Inflammatory macrophage (primary cell): ENCODE measurements around the gene ZNF507.
"Not testable (repeated sequence)": the region's sequence is repeated elsewhere in the genome, so short reads cannot be mapped to it uniquely, and the experiment has no call there.

Experiments used
- DNase-seq, 2 donors: peaks; one replicate each; pipeline ENCODE4 v3.0.0-alpha.2; 2020 to 2022

The ZNF507 gene

DNA sequence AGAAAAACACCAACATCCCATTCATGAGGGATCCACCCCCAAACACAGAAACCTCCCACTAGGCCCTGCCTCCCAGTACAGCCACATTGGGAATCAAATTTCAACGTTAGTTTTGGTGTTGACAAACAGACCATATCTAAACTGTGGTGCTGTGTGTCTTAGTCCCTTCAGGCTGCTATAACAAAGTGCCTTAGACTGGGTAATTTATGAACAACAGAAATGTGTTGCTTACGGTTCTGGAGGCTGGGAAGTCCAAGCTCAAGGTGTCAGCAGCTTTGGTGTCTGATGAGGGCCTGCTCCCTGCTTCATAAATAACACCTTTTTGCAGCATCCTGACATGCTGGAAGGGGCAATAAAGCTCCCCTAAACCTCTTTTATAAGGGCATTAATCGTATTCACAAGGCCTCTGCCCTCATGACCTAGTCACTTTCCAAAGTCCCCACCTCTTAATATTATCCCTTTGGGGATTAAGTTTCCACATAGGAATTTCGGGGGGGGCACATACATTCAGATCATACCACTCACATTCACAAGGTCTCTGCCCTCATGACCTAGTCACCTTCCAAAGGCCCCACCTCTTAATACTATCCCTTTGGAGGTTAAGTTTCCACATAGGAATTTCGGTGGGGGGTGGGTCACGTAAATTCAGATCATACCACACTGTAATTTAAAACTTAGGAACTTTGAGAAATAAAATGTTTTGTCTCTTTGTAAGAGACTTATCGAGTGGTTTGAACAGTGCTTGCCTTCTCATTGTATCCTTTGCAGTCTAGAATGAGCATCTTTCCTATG is 27.5 kb downstream of the ZNF507 start:
- DNase-seq: no peak

DNA sequence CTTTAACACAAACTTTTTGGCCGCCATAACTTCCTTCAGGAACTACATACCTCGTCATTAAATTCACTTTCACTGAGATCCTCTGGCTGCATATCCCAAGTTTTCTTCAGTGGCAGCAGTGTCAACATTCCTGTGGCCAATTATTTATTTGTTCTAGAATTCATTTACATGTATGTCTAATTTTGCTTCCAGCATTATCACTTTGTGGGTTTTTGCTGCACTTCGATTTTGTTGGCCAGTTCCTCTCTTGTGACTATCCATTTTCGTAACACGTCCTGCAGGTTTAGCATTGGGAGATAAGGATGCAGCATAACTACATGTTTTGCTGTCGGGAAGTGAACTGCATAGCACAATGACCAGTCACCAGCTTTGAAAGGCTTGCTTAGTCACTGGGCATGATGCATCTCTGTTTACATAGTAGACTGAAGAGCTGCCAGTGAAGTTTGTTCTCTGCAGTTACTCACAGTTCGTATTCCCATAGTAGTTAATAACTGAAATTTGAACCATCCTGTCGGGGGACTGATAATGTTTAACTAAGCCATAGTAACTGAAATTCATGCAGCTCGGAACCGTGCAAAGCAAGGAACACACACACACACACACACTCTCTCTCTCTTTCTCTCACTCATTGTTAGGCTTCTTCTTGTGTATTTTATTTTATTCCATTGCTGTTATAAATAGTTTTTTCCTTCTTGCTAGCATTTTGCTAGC is 28.3 kb downstream of the ZNF507 start:
- no peak for DNase-seq

DNA sequence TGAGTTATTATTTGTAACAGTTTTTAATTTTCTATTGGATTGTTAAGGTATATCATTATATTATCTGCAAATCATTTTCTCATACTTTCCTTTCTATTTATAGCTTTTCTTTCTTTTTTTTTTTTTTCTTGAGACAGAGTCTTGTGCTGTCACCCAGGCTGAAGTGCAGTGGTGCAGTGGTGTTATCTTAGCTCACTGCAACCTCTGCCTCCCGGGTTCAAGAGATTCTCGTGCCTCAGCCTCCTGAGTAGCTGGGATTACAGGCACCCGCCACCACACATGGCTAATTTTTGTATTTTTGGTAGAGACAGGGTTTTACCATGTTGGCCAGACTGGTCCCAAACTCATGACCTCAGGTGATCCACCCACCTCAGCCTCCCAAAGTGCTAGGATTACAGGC is 29.0 kb downstream of the ZNF507 start:
- DNase-seq: not testable (repeated sequence)

DNA sequence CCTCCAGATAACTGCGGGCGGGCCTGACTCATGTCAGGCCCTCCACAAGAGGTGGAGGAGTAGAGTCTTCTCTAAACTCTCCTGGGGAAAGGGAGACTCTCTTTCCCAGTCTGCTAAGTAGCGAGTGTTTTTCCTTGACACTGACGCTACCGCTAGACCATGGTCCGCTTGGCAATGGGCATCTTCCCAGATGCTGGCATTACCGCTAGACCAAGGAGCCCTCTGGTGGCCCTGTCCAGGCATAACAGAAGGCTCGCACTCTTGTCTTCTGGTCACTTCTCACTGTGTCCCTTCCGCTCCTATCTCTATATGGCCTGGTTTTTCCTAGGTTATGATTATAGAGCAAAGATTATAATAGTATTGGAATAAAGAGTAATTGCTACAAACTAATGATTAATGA is 31.7 kb downstream of the ZNF507 start:
- not testable (repeated sequence) for DNase-seq

DNA sequence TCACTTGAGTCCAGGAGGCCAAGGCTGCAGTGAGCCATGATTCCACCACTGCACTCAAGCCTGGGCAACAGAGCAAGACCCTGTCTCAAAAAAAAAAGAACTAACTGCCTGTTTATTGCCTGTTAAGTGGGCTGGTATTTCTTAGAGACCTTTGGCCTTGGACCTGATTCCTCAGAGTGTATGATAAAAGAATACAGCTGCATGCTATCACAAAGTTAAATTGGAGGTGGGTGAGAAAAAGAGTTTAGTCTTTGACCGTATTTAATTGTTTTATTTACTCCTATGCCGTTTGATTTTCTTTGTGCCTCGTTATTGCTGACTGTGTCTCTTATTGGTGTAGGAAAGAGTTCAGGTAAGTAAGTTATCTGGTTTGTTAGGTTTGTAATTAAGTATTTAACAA is 34.9 kb downstream of the ZNF507 start:
- DNase-seq: no peak

DNA sequence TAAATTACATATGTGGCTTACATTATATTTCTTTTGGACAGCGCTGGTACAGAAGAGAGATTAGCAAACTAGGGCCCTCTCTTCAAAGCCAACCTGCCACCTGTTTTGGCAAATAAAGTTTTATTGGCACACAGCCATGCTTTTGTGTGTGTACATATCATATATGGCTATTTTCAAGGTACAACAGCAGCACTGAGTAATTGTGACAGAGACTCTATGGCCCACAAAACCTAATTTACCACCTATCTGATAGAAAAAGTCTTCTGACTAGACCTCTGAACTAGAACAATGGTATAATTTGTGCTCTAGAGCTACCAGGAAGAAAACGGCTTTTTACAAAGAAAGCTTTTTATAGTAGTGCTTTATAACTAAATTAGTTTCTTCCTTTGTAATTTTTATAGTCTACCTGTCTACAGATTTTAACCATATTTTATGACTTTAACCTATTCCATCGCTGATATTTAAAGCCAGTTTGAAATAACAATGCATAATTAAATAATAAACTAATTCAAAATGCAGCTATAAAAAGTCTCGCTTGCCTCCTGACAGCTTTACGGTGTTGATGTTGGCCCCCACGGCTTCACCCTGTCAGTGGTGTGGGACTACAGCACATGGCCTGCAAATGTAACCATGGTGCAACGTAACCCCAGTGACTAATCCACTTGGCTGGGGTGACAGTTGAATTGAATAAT is 42.4 kb downstream of the ZNF507 start:
- no peak for DNase-seq

DNA sequence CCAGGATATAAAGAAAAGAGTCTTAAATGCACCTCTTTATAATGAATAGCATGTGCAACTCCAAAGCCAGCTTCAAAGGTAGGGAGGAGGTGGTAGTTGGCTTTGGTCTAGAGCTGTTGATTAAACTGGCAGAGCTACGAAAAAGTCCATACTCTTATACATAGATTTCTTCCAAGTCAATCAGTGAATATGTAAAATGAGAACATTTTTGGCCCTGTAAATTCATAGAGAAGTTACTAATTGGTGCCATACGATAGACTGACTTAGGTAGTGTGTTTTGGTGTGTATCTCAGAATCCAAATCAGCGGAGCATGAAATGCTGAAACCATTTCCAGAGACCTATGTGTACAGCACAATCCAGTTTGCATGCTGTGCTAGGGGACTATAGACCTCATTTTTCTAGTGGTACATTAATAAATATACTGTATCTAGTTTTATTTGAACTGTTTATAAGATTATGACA is 43.0 kb downstream of the ZNF507 start:
- no peak for DNase-seq

DNA sequence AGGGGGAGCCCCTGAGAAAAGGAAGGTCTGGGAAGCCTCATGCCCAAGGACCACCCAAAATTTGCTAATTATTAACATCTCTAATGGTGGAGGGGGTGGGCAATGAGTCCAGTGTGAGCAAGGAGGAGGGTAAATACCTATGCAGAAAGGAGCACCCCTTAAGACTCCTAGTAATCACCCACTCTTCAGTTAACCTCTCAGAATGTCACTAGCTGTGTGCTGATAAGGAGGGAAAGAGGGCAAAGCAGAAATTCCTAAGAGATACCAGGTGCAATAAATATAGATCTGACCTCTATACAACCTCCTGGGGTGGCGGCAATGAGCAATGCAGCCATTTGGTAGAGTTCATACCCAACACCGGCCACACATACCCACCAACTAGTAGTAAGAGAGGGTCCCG is 47.5 kb downstream of the ZNF507 start:
- no peak for DNase-seq

DNA sequence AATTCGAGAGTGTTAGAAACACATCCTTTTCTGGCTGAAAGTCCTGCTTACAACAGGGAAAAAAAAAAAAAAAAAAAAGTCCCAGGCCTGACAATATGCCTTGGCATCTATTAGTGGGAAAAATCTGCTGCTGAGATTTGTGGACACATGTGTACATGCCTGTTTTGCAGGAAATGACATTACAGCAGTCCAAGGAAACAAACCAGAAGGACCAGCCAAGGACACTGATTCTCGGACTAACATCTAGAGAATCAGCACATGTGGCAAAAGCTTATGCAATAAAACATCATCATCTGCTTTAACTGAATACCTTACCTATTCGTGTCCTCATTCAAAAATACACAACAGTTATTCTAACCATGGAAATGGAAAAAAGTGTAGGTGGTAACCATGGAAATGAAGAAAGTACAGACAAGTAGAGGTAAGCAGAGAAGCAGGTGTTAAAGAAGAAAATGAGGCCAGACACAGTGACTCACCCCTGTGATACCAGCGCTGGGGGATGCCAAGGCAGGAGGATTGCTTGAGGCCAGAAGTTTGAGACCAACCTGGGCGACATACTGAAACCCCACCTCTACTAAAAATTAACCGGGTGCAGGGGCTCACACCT is 50.7 kb downstream of the ZNF507 start:
- DNase-seq: no peak

DNA sequence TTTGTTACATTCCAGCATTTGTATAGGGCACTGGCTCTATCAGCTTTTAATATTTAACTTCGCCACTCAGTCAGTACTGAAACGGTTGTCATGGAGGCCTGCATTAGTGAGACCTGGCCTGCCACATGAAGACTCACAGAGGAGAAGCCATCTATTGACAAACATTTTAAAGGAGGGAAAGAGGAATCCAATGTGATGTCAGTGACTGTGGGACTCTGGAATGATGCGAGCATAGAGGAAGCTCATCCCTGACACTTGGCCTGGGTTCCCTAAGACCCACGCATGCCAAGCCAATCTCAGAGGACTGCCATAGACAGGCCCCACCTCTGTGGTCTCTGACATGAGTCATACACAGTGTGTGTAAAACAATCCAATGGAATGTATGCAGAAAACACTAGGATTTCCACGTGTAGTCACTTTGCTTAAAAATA is 52.3 kb downstream of the ZNF507 start:
- DNase-seq: no peak

DNA sequence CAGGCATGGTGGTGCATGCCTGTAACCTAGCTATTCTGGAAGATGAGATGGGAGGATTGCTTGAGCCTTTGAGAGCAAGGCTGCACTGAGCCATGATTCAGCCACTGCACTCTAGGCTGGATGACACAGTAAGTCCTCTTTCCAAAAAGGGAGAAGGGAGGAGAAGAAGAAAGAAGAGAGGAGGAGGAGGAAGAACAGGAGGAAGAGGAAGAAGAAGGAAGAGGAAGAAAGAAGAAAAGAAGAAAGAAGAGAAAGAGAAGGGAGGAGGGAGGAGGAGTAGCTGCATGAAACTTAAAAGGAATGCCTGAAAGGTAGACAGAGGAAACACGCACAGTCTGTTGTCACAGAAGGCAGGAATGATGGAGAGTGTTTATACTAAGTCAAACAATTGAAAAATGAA is 56.6 kb downstream of the ZNF507 start:
- no peak for DNase-seq

DNA sequence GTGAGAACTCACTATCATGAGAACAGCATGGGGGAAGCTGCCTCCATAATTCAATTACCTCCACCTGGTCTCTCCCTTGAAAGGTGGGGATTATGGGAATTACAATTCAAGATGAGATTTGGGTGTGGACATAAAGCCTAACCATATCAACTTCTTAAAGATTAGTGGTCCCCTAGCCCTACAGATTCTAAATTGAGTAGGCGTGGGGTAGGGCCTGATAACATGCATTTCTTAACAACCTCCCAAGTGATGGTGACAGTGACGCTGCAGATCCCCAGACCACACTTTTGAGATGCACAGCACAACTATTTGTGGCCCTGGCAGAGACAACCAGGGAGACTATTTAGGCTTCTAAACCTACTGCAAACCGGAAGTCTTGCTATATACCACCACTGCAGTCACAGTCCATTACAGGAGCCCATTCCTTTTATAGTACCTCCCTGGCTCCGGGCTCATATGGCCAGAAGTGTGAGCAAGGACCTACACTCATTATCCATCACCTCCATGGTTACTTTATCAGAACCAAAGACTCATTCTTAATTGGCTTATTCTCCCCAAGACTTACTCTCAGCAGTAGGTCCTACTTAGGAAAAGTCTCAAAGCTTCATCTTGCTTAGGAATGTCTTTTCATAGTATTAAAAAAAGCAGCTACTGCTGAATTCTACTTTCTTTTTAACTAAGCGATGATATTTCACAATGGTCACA is 58.0 kb downstream of the ZNF507 start:
- no peak for DNase-seq

DNA sequence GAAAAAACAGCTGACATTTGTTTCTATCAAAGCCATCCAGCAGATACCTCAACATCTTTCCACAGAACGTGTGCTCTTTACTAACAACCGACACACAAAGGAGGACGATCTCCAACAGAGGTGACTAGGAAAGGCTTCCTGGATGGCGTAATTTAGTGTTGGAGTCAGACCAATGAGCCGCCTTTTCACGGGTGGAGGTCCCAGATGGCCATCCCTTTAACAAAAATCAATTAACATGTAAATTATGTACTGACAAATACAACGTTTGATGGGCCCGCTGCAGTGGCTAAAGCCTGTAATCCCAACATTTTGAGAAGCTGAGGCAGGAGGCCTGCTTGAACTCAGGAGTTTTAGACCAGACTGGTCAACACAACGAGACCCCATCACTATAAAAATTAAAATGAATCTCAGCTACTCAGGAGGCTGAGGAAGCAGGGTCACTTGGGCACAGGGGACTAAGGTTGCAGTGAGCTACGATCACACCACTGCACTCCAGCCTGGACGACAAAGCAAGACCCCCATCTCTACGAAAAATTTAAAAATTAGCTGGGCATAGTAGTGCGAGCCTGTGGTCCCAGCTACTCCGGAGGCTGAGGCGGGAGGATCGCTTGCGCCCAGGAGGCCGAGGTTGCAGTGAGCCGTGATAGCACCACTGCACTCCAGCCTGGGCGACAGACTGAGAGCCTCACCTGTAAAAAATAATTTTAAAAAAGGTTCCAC is 59.0 kb downstream of the ZNF507 start:
- DNase-seq: no peak

DNA sequence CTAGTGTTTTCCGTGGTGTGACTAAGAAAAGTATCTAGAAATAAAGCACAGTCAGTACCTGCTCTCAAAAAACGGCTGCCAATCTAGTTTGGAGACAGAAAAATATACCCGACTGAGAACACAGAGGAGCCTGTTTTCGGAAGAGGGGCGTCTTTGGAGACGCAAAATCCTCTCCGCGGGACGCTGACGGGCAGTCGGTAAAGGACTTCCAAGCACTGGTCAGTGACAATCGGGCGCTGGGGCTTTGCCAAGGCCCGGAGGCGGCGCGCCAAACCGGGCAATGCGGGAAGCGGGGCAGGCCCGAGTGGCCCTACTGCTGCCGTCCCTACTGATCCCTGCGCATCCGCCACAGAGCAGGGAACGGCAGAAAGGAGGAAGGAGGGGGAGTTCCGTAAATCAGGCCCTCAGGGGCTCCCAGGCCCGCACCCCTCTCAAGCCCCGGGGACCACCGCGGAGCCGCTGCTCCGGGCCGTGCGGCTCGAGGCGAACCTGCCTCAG is 59.6 kb downstream of the ZNF507 start:
- peak in 1 of 2 donors; percentile 55 for DNase-seq

DNA sequence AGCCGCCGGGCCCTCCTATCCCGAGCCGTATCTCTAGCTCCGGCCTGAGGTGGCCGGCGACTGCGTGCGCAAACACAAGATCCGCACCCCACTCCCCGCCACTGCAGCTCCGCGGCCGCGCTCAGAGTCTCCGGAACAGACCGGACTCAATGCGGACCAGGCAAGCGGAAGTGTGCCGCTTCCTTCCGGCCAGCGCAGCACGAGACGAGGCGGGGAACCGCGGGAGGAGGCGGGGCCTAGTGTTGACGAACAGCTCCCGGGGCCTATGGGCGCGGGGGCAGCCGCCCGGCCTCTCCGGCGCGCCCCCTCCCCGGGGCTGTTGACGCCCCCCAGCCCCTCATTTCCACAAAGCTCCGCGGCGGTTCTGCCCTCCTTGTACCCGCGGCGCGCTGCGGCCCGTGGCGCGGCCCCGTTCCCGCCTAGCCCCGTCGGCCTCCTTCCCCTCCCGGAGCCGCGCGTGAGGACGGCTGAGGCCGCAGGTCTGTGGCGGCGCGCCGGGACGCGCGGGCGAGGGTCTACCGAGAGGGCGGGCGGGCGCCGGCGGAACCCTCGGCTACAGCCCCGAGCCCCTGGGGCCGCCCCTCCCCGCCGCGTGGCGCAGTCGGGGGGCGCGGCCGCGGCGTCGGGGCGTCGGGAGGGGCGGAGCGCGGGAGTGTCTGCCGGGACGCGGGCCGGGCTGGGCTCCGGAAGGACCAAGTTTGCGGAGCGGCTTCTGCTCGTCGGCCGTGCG is 60.2 kb downstream of the ZNF507 start, which contains the start of gene DPY19L3:
DPY19L3 (plus strand) TSS at position 340 of the 730 bp plus-strand sequence. CDS start 2,484 bp downstream, outside the sequence.
- peak; percentile 94 to 95 for DNase-seq

DNA sequence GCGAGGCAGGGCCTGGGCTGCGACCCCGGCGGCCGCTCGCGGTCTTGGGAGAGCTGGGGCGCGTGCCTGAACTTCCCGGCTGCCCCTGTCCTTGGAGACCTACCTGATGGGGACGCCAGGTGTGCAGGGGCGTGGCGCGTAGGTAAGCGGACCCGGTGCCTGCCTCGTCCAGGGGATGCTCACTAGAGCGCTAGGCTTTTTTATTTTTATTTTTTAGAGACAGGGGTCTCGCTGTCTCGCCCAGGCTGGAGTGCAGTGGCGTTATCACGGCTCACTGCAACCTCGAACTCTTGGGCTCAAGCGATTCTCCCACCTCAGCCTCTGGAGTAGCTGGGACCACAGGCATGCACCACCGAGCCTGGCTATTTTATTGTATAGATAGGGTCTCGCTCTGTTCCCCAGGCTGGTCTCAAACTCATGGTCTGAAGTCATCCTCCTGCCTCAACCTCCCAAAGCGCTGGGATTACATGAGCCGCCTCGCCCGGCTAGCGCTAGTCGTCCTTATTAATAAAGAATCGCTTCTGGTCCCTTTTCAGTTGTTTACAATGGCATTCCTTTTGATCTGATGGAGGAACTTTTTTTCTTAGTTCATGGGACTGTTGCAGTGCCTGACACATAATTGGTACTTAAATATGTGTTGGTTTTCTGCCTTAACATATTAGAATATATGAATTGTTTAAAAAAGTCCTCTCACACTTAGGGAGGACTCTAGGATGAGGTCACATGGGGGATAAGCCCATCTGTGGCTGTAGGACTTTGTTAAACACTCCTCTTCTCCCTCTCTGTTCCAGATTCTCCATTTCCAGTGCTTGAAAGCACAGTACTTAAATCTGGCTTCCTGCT is 61.0 kb downstream of the ZNF507 start:
- no peak for DNase-seq

DNA sequence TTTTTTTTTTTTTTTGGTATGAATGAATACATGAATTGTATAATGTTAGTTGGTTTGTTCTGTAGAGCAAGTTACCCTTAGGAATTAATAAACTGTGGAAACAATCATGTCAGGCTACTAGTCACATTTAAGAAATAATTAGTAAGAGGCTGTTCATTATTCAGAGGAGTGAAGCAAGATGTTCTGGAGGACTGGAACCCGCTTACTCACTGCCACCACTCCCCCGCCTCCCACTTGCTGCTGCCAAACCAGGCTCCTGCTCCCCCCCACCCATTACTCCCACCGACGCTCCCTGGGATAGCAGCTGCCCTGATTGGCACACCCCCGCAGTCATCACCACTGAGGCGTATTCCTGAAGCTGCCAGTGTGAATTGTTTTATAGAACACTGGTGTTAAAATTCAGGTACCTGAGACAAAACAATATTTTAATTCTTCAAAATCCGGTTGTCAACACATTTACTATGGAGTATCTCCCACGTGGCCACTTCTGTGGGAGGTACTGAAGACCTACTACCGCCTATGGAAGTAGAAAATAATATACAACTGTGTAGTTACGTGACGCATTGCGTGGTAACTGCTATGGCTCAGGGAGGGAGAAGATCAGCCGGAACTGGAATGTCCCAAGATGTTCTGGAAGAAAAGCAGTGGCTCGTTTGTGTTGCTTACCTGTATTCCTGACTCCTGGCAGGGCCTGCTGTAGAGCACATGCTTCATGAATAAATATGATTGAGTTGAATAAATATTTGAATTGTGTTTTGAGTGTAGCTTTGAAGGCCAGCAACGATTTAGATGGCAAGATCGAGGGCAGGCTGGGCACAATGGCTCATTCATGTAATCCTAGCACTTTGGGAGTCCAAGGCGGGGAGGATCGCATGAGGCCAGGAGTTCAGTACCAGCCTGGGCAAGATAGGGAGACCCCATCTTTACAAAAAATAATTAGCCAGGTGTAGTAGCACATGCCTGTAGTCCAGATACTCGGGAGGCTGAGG is 61.9 kb downstream of the ZNF507 start:
- peak in 1 of 2 donors; percentile 33 for DNase-seq

DNA sequence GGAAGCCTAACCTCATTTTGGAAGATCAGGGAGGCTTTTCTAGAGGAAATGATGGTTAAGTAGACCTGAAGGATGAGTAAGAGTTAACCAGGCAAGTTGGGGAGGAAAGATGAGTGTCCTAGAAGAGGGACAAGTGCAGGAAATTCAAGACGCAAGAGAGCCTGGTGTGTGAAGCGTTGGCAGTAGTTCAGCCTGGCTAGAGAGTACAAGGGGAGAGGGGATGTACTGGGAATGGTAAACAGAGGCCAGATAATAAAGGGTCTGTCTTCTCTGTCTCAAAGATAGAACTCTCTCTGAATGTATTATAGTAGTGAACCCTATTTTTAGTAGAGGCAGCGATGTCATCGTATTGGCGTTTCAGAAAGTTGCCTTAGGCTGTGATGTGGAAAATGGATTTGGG is 69.8 kb downstream of the ZNF507 start:
- no peak for DNase-seq
